ENCODE data around the gene SRD5A2.

DNA sequence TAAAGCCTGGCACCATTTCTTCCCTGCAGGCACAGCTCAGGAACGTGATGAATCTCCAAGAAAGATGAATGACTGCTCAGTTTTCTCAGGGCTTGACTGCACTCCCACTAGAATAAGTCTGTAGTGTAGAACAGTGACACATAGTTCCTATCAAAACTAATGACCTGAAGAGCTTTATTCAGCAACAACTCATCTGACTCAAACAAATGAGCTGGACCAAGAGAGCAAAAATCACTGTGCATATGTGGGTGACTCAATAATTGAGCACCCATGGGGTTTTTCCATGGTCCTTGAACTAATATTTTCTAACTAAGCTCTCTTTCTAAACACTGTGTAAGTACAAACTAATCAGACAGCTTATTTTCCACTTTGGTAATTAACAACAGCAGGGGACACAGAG, 105.0 kb downstream of the SRD5A2 start:
- TF ChIP-seq, protein P1, sequence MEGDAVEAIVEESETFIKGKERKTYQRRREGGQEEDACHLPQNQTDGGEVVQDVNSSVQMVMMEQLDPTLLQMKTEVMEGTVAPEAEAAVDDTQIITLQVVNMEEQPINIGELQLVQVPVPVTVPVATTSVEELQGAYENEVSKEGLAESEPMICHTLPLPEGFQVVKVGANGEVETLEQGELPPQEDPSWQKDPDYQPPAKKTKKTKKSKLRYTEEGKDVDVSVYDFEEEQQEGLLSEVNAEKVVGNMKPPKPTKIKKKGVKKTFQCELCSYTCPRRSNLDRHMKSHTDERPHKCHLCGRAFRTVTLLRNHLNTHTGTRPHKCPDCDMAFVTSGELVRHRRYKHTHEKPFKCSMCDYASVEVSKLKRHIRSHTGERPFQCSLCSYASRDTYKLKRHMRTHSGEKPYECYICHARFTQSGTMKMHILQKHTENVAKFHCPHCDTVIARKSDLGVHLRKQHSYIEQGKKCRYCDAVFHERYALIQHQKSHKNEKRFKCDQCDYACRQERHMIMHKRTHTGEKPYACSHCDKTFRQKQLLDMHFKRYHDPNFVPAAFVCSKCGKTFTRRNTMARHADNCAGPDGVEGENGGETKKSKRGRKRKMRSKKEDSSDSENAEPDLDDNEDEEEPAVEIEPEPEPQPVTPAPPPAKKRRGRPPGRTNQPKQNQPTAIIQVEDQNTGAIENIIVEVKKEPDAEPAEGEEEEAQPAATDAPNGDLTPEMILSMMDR (IDR thresholded peaks at IDR 0.05), result no peak
- TF ChIP-seq POLR2AphosphoS5 (IDR thresholded peaks at IDR 0.05) (no peak), POLR2A (IDR thresholded peaks at IDR 0.05) (no peak)

Data from breast epithelium (tissue), 3 donors.